Measurements from ENCODE around the gene PLXNB1.

Gene PLXNB1

DNA sequence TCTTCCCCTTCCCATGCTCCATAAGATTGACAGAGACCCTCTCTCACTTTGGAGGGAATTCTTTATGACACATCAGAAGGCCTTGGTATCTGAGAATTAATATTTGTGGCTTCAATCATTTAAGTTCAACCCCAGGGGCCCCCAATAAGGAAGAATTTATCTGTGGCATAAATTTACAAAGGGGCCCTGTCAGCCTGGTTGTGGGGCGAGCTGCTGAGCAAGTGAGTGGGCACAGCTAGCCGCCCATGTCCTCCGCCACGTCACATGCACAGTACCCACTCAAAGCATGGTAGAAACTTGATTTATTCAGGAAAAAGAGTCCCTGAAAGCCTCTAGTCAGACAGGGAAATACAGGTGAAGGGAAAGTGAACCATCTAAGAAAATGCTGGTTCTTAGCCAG is 13.3 kb downstream of the PLXNB1 start:
- no peak for DNase-seq

DNA sequence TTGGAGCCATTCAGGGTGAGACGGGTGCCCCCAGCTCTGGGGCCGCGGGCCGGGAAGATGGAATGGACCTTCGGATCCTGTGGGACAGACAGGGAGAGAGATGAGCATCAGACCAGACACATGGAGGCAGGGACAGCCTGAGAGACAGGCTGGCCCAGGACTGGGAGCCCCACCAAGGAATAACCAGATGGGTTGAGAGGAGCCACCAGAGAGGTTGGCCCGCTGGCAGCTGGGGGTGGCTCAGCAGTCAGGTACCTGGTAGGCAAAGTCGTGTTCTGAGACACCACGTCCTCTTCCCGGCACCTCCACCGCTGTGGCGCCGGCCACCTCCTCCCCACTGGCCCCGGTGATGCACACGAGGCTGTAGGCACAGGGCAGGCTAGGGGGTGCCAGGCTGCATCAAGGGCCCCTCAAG is 13.8 kb downstream of the PLXNB1 start:
- no peak for DNase-seq

DNA sequence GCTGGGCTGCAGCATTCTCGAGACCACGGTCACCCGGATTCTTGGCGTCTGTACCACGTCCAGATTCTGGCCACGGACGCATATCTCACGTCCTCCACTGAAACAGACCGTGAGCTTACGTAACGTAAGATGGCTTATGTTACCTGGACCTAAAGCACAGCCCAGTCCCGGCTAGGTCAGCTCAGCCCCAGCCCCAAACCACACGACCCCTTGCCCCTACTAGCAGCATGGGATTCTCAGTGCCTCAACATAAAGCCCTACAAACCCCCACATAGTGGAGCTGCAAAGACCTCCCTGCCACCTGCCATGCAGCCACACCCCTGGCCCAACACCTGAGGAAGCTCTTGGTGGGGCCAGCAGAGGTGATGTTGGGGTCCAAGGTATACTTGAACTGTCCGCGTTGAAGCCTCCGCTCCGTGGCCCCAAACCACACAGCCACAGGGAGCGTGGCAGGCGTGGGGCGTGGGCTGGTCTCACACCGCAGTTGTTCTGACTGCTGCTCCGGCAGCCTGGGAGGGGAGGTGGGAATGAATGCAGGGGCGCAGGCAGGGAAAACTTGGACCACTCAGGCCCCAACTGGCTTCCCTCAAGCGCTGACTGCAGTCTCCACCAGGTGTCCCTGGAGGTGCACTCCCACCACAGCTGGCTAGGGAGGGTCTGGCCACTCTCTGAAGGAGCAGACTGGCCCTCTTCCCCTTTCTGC is 14.5 kb downstream of the PLXNB1 start:
- no peak for DNase-seq

DNA sequence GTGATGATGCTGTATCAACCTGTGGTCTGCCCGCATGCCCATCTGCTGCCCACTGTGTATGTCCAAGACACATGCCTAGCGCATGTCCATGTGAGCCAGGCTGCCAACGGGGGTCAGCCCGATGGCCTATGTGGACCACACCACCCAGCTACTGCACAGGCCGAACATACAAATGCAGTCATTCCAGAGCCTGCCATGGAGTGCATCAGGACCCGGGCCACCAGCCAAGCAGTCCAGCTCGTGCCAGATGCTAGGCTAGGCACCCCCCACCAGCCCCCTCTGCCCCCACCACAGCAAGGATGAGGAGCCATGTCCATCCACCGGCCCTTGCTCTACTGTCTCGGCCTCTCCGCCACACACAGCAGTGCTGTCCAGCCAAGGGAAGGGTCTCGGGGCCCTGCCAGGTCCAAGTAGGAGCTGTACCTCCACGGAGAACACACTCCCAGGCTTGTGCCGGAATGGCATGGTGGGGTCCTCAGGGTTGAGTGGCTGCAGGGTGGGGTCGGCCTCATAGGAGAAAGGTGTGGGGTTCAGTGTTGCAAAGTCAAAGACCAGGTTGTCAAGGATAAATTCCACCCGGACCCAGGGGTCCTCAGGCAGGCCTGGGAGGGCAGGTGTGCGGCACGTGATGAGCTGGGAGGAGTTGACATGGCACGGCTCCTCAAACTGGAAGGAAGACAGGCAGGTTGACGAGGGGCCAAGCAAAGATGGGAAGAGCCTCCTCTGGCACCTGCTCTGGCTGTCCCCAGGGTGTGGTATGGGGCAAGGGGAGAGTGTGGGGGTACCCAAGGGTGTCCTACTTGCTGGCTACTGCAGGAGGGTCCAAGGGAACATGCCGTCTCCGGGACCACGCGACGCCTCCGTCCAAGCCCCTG is 15.3 kb downstream of the PLXNB1 start:
- no peak for DNase-seq

DNA sequence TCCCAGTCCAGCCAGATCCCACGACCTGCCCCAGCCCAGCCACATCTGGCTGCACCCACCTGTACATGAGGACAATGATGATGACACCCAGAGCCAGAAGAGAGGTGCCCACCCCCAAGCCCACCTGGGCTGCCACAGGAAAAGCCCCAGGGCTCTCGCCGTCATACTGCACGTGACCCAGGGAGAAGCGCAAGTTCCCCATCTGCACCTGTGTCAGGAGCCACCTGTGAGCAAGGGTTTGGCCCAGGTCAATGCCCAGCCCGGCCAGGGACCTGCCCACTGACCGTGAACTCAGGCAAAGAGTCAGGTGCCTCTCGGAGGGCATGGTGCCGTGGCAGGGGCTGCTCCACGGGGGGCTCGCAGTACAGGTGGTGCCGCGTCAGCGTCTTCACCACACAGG is 16.3 kb downstream of the PLXNB1 start:
- no peak for DNase-seq

DNA sequence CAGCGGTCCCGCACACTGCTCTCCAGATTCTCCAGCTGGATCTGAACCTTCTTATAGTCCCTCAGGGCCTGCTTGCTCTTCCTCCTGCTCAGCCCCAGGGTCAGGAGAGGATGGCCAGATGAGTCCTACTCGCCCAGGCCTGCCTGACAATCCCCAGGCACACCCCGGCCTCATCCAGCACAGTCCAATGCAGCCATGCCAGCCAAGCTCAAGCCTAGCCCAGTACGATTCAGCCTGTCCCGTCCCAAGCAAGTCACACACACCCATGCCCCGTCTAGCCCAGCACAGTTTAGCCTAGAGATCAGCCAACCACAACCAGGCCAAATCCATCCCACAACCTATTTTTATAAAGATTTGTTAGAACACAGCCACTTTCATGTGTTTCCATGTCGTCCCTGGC is 16.8 kb downstream of the PLXNB1 start:
- DNase-seq: no peak

DNA sequence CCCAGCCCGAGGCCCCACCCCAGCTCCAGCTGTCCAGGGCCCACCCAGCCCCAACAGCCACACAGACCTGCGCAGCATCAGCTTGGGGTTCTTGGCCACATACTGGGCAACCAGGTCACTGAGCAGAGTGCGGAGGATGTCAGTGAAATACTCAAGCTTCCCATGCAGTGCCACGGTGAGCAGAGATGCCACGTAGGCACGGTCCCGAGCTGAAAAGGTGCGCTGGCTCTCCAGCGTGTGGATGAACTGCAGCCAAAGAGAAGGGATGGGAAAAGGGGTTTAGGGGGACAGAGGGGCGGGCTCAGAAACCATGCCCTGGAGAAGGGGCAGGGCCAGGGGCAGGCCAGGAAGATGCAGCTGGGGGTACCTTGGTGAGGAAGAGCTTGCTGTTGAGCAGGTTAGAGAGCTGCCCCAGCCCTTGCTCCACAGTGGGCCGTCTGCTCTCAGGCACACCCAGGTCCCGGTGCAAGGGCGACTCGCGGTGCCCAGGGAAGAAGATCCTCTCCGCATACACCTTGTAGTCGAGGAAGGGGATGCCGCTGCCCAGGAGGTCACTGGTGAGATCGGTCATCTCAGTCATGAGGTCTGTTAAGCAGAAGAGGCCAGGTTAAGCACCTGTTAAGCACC is 17.4 kb downstream of the PLXNB1 start:
- DNase-seq: no peak

DNA sequence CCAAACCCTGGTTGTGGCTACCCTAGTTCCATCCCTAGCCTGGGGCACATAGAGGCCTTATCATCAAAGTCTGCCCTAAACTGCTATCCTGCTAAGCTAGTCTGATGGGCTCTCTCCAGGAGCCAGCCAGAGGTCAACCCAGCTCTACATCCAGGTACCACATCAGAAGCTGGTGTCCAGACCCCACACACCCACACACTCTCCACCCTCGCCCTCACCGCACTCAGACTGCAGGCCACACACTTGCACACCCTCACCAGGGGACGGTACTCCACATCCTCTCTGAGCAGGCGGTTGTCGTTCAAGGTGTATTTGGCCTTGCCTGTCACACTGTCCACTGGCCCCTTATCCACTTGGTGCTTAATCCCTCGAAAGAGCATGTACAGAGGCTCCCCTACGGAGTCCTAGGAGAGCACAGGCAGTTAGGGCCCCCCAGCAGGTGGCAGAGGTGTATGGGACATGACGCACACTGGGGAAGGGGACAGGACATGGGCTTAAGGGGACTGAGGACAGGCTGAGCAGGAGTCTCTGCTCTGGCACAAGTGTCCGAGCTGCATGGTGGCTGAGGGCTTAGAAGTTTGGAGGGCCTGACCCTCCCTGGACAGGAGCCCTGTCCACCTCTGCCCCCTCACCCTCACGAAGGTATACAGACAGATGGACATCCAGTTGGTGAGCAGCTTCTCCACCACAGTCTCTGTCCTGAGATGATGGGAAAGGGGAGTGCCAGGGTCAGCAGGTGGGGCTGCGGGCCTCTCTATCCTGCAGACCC is 18.1 kb downstream of the PLXNB1 start:
- DNase-seq: no peak

DNA sequence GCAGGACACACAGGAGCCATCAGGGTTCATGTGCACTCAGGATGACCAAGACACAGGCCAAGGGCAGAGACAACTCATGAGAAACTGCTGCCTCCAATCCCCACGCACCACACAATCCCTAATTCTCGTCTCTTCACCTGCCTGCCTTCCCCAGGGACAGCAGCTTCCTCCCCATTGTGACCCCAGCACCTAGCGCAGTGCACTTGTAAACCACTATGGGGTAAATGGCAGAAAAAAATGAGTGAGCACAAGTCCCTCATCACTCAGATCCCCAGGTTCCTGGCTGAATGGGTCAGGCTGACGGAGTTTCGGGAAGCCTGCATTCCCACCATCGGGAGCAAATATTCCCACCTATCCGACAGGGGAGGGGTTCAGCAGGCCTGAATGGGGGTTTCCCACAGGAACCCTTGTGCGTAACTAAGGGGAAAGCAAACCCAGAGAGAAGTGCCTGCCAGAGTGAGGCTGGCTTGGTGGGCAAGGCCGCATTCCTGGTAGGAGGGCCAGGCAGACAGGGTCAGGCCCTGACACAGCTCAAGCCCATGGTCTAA is 18.8 kb downstream of the PLXNB1 start:
- DNase-seq: no peak

DNA sequence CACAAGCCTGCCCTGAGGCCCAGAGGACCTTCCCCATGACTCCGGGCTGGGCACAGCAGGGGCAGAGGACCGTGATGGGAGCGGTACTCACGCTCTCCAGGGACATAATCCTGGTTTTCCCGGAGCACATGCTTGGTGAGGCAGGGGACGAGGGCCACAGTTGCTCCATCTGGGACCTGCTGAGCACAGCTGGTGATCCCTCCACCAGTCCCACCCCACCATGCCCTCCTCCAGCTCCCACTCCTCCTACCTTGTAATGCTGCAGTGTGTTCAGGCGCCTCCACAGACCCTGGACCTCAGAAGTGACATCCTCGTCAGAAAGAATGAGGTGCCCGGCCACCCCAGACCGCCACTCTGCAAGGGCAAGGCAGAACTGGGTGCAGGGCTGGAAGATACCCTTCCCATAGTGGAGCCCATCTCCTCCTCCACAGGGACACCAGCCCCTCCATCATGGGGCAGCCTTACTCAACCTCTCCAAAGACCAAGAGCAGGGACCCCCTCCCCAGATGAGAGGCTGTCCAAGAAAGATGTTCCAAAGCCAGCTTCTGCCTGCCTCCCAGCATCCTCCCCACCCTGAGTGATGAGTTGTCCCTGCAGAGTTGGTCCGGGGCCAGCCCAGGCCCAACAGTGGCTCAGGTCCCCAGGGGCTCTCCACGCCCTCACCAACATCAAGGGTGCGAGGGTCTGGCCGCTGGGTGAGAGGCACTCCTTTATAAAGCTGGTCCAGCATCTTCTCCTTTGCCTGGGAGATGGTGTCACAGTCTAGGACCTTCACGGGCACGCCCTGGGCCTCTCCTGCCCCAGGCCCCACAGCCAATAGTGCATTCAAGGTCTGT is 19.5 kb downstream of the PLXNB1 start:
- DNase-seq: no peak

DNA sequence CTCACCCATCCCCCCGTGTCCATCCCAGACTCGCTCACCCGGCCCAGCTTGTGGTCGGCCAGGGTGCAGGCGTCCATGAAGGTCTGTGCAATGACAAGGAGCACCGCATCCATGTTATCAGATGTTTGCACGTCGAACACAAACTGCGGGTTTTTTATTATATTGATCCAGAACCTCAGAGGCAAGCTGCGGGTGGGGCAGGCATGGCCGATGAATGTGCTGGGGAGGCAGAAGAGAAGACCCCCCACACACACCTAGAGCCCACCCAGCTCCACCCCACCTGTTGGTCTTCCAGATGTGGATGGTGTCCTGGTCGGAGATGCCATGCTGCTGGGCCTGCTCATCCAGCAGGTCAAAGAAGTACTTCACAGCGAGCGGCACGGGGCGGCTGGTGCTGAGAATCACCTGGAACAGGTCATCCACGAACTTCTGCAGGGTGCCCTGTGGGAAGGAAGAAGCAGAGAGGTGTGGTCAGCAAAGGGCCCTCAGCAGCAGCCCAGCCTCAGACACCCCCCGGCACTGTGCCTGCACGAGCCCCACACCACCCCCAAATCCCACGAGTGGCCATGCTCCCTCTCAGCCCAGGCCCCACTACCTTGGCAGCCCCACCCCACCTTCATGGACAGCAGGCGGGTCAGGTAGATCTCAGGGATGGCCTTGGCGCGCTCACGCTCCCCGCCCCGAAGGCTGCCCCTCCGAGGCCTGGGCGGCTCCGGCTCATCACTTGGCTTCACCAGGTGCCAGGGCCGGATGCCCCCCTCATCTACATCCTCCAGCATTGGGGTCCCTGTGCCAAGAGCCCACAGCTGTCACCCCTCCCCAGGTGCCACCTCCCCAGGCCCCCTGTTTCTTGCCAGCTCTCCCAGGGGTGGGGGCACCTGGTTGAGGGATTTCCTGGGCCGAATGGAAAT is 20.3 kb downstream of the PLXNB1 start:
- DNase-seq: no peak

DNA sequence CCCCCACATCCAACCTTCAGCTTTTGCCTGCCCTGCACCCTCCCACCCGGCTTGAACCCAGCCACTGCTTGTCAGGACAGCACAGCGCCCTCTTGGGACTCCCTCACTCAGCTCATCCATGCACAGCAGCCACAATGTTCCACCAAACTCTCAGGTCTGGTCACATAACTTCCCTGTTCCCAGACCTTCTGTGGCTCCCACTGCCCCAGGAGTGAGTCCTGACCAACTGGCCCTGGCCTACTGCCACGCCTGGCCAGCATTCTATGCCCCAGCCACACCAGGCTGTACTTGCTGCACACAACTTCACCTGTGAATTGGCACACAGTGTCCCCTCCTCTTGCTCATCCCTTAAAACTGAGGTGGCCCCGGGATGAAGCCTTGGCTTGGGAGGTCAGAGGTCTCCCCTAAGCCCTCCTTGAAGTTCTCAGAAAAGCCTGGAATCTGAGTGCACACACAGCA is 21.0 kb downstream of the PLXNB1 start:
- DNase-seq: no peak

DNA sequence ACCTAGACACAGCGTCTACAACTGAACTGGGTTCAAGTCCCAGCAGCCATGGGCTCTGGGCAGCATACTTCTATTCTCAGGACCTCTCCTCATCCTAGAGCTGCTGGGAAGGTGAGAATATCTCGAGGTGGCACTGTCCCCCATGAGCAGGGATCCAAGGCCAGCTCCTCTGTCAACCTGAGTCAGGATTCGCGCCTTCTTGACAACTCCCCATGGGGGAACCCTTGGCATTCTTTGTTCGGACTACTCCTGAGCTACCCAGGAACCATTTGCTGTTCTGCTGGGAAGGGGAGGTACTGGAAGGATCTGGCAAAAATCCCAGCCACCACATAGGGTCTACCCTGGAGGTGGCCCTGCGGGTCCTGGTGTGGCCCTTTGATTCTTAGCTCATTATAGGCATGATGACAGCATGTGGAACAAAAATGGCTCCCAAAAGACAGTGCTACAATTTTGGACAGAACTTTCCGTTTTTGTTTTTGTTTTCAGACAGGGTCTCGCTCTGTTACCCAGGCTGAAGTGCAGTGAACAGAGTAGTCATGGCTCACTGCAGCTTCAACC is 22.3 kb downstream of the PLXNB1 start:
- no peak for DNase-seq

DNA sequence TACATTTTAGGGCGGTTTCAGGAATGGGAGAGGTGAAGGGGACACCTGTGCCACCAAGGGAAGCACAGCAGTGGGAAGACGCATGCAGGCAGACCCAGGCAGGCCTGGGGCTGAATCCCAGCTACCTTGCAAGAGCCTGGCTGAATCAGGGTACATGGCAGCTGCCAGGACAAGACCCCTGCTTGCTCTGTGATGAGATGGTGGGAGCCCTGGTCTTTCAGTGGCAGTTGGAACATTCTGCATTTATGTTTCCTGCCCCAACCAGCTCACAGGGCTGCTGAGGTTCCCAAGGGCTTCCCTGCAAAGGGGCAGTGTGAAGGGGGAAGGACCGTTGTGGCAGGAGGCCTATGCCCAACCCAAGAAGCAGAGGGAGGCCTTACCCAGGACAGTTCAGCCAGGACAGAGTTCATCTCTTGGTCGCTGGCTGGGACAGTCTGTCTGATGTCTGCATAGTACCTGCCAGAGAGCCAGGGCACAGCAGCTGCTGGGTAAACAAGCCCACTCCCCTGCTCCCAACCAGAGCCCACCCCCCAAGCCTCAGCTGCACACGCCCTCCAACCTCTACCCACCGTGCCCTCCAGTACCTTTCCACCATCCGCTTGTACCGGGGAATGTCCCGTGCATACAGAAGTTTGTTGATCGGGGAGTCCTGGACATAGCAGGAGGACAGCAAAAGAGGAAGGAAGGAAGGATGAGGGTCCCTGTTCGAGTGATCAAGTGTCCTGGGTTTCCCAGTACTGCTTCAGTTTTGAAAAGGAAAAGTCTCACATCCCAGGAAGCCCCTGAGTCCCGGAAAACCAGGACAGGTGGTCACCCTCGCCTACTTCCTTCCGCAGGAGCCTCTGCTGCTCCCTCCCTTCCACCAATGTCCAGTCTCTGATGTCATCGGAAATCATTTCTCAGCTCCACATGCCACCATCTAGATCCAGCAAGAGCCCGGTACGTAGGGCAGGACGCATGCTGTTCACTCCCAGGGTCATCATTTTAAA is 23.1 kb downstream of the PLXNB1 start:
- no peak for DNase-seq

DNA sequence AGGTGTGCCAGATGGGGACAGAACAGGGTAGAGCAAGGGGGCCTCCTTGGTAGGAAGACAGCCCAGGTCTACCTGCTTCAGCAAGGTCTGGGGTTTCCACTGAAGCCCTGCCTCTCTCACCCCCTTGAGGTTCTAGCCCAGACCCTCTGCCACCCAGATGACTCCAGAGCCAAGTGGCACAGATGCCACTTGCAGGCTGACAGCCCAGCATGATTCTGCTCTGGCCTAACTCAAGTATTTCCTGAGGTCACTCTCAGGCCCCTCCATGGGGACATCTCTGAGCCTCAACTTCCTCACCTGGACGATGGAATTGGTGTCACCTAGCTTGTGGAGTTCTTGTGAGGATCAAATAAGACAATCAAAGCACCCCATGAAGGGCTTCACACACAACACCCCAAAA is 23.9 kb downstream of the PLXNB1 start:
- no peak for DNase-seq

DNA sequence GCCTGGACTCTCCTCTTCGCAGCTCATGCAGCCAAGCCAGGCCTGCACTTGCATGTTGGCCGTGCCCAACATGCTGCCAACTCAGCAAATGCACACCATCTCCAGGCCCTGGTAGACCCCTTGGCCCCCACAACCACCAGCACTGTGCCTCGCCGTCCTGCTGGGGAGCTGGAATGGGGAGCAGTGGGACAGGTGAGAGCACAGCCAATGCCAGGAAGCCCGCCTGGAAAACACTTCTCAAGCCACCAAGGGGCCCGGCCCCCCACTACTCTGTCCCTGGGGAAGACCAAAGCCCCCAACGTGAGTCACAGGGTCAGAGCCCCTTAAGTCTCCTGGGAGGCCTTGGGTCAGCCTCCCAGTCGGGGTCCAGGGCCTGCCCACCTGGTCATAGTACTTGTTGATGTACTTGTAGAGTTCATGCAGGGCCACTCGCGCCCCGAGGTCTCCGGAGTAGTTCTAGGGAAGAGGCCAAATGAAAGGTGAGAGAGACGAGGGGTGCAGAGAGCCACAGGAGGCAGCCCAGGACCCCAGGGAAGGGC is 24.5 kb downstream of the PLXNB1 start:
- no peak for DNase-seq

DNA sequence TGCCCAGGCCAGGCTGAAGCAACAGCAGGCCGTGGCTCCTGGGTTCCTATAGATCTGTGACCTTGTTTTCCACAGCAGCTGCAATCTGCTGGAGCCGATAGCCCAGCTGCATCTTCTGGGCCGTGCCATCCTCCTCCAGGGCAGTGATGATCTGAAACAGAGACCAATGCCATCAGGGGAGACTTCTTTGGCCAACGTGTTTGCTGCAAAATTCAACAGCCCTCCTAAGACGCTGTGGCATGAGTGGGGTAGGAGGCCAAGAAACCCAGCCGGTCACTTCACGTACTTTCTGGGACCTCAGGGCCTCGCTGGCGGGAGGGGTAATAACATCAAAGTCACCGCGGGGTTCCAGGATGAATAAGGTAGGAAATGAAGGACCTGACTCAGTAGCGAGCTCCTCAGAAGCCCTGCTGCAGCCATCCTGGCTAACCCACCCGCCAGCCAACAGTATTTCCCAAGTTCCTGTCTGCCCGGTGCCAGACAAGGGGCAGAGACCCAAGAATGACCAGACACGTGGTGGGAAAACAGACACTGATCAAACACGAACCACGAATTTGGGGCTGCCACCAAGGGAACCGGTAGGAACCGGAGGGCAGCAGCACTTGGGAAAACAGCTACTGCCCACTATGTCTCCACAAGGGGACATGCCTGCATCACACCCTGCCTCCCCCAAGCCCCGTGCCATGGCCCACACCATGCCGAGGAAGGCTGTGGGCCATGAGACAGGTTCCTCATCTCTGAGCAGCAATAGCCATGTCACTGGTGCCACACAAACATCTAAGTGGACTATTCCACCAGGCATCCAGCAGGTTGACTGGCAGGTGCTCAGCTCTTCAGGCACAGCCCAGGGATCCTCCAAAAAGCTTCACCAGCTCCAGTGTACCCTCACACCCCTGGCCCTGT is 25.2 kb downstream of the PLXNB1 start:
- DNase-seq: no peak

Measured in bone marrow (tissue), 2 donors.